Caco-2 (cell line): ENCODE data around the gene MFRP. TPM values are rescaled to one million over a fixed set of nuclear protein-coding genes. Genes with fewer than 3 reads are reported as not detected.
"Not testable (repeated sequence)": the region's sequence is repeated elsewhere in the genome, so short reads cannot be mapped to it uniquely, and the experiment has no call there.

Experiments
- BruUV-seq: library from RNA; stranded (reverse); fragments of 400-500 nt; replicated peaks from 2 replicates; lab custom pipeline; 2021; lab: Mats Ljungman, UMichigan
- CTCF ChIA-PET: fragments of 300-600 bp; sonication (Branson Sonifier 250); formaldehyde crosslinking; loops from one replicate; lab custom pipeline; 2022; ENCODE audit warnings: antibody characterized with exemption; lab: Charles Lee
- POLR2A ChIA-PET: fragments of 300-600 bp; sonication (Branson Sonifier 250); formaldehyde crosslinking; loops from one replicate; lab custom pipeline; 2022; ENCODE audit warnings: antibody characterized with exemption; lab: Charles Lee
- DNase-seq, 2 experiments: peaks; one replicate each; pipeline versions ENCODE4 v3.0.0 to v3.0.0-alpha.2; 2020 to 2022
- H3K27me3 ChIP-seq: replicated peaks from 2 replicates; pipeline ENCODE4 v1.6.0; 2011; ENCODE audit warnings: low read length; ENCODE audit not compliant: control insufficient read depth, insufficient read depth
- H3K36me3 ChIP-seq: 2 replicates; pipeline ENCODE4 v1.5.1; 2011; ENCODE audit warnings: low read length; ENCODE audit not compliant: control insufficient read depth, insufficient read depth
- H3K4me1 ChIP-seq: fragments of 250-450 bp; sonication (Bioruptor Pico); 2 replicates; pipeline ENCODE4 v1.5.1; 2020; ENCODE audit warnings: mild to moderate bottlenecking
- H3K4me3 ChIP-seq: 2 replicates; pipeline ENCODE4 v1.5.1; 2011; ENCODE audit warnings: low read depth, mild to moderate bottlenecking, control low read depth, low read length
- H3K9me3 ChIP-seq: fragments of 250-450 bp; sonication (Bioruptor Pico); 2 replicates; pipeline ENCODE4 v1.5.1; 2020; ENCODE audit warnings: mild to moderate bottlenecking, moderate library complexity
- H3K27ac Mint-ChIP-seq: one replicate; pipeline ENCODE4 v1.8.0; 2022; ENCODE audit warnings: mixed read lengths; ENCODE audit not compliant: unreplicated experiment
- H3K27me3 Mint-ChIP-seq: one replicate; pipeline ENCODE4 v1.8.0; 2022; ENCODE audit warnings: mixed read lengths; ENCODE audit not compliant: insufficient read depth, unreplicated experiment
- H3K36me3 Mint-ChIP-seq: one replicate; pipeline ENCODE4 v1.8.0; 2022; ENCODE audit warnings: mild to moderate bottlenecking, mixed read lengths; ENCODE audit not compliant: insufficient read depth, unreplicated experiment
- H3K4me1 Mint-ChIP-seq: one replicate; pipeline ENCODE4 v1.8.0; 2022; ENCODE audit warnings: low read depth, mixed read lengths; ENCODE audit not compliant: unreplicated experiment
- H3K4me3 Mint-ChIP-seq: one replicate; pipeline ENCODE4 v1.8.0; 2022; ENCODE audit warnings: mild to moderate bottlenecking, moderate library complexity, mixed read lengths; ENCODE audit not compliant: unreplicated experiment
- H3K9me3 Mint-ChIP-seq: one replicate; pipeline ENCODE4 v1.8.0; 2022; ENCODE audit warnings: mixed read lengths; ENCODE audit not compliant: unreplicated experiment
- intact Hi-C: fragments of 100-400 bp; cut with micrococcal nuclease; formaldehyde crosslinking; loops from one replicate; pipeline ENCODE4 v1.10.0; 2022; ENCODE audit not compliant: unreplicated experiment
- total RNA-seq: library from RNA; stranded (reverse); gene quantifications from 2 replicates; pipeline ENCODE4 v1.2.3, GENCODE V29; 2022
- TF ChIP-seq, protein P1 (sequence below), 2 experiments: fragments of 200-600 bp in 1 of 2; IDR thresholded peaks; 1 replicate in 1 of 2; 2 replicates in 1 of 2; pipeline versions ENCODE4 v1.5.1 to v1.8.0; 2011 to 2022; ENCODE audit warnings: antibody characterized with exemption in 1 of 2, control low read depth in 1 of 2, inconsistent platforms in 1 of 2, low read depth in 1 of 2, low read length in 1 of 2, mild to moderate bottlenecking in 1 of 2, moderate library complexity in 1 of 2; ENCODE audit not compliant: insufficient read depth in 1 of 2, severe bottlenecking in 1 of 2, unreplicated experiment in 1 of 2

MFRP gene
- total RNA-seq, 1 experiment from 2014 or later: not detected

DNA sequence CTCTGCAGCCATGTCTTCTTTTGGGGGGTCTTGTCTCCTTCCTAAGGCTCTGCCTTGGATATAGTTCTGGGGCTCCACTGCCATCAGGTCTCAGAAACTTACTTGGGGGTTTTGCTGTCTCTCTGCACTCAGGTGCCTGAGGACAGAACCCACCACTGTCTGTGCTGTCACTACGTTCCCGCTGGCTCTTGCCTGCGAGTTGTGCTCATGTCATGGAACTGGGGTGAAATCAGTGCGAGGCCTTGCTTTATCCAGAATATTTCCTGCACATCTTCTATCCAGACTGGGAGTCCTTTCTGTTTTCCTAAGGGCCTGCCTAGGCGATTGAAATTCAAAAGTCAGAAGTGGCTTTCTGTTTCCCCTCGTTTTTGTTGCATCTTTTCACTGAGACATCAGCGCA, 41.6 kb upstream of the MFRP start:
- Mint-ChIP-seq H3K27me3 (no peaks in the 10 kb centered on the region), H3K4me1 (peaks cover 6% of the 10 kb centered on the region), H3K27ac (no peak overlapping the region), H3K9me3 (no peaks in the 10 kb centered on the region), H3K4me3 (no peak overlapping the region), H3K36me3 (no peaks in the 10 kb centered on the region)
- DNase-seq: no peak
- no TSS peak for BruUV-seq
- POLR2A ChIA-PET: no interaction called here
- Histone ChIP-seq H3K4me1 (no peaks in the 10 kb centered on the region), H3K36me3 (no peaks in the 10 kb centered on the region), H3K4me3 (no peak overlapping the region), H3K9me3 (no peaks in the 10 kb centered on the region), H3K27me3 (no peaks in the 10 kb centered on the region)
- TF ChIP-seq, protein P1, sequence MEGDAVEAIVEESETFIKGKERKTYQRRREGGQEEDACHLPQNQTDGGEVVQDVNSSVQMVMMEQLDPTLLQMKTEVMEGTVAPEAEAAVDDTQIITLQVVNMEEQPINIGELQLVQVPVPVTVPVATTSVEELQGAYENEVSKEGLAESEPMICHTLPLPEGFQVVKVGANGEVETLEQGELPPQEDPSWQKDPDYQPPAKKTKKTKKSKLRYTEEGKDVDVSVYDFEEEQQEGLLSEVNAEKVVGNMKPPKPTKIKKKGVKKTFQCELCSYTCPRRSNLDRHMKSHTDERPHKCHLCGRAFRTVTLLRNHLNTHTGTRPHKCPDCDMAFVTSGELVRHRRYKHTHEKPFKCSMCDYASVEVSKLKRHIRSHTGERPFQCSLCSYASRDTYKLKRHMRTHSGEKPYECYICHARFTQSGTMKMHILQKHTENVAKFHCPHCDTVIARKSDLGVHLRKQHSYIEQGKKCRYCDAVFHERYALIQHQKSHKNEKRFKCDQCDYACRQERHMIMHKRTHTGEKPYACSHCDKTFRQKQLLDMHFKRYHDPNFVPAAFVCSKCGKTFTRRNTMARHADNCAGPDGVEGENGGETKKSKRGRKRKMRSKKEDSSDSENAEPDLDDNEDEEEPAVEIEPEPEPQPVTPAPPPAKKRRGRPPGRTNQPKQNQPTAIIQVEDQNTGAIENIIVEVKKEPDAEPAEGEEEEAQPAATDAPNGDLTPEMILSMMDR (IDR thresholded peaks at IDR 0.05; ENCODE audit: insufficient read depth in 1 of 2, low read depth in 1 of 2, low read length in 1 of 2, severe bottlenecking in 1 of 2, unreplicated experiment in 1 of 2): no peak
- CTCF ChIA-PET: no interaction called here
- intact Hi-C loops: no loop called here

DNA sequence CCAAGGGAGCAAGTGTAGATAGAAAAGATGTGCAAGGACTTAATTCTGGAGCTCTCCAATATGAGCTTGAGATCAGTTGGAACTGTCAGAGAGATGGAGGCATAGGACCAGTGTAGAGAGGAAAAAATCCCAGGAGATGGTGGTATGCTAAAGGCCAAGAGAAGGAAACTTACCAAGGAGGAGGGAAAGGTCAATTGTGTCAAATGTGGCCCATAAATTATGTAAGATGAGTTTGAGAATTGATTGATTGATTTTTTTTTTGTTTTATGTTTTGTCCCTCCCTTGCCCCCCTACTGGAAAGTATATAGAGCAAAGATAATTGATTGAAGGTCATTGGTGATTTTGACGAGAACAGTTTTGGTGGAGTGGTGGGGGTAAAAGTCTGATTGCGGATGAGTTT, 37.8 kb upstream of the MFRP start:
- Histone ChIP-seq H3K27me3 (no peaks in the 10 kb centered on the region; the same call in 1 of the 2 replicates), H3K9me3 (no peaks in the 10 kb centered on the region), H3K4me1 (peaks cover under 1% of the 10 kb centered on the region), H3K4me3 (no peak overlapping the region), H3K36me3 (no peaks in the 10 kb centered on the region)
- H3K4me1 Mint-ChIP-seq: peaks cover under 1% of the 10 kb centered on the region
- TF ChIP-seq, protein P1 (IDR thresholded peaks at IDR 0.05; ENCODE audit: insufficient read depth in 1 of 2, low read depth in 1 of 2, low read length in 1 of 2, severe bottlenecking in 1 of 2, unreplicated experiment in 1 of 2): no peak
- CTCF ChIA-PET: no interaction called here
- no peak overlapping the region for H3K4me3 Mint-ChIP-seq
- no peaks in the 10 kb centered on the region for H3K9me3 Mint-ChIP-seq
- intact Hi-C loops: no loop called here
- BruUV-seq: no TSS peak
- POLR2A ChIA-PET: interaction anchor here (0.6 kb wide), 1 partner anchor 51 kb away, joined by 3 read pairs; no protein-coding TSS in a partner anchor
- no peak overlapping the region for H3K27ac Mint-ChIP-seq
- no peak for DNase-seq
- H3K27me3 Mint-ChIP-seq: peaks cover 3% of the 10 kb centered on the region
- H3K36me3 Mint-ChIP-seq: no peaks in the 10 kb centered on the region

DNA sequence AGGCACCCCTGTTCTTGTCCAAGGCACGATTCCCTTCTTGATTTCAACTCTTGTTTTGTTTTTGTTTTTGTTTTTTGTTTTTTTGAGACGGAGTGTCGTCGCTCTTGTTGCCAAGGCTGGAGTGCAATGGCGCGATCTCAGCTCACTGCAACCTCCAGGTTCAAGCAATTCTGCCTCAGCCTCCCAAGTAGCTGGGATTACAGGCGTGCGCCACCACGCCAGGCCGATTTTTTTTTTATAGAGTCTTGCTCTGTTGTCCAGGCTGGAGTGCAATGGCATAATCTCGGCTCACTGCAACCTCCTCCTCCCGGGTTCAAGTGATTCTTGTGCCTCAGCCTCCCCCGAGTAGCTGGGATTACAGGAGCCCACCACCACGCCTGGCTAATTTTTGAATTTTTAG, 36.0 kb upstream of the MFRP start:
- BruUV-seq, H3K4me3 ChIP-seq, H3K4me3 Mint-ChIP-seq, H3K27me3 ChIP-seq, H3K36me3 ChIP-seq, DNase-seq, H3K36me3 Mint-ChIP-seq, H3K27me3 Mint-ChIP-seq, H3K27ac Mint-ChIP-seq, H3K9me3 Mint-ChIP-seq, intact Hi-C loops, H3K9me3 ChIP-seq: not testable (repeated sequence)
- CTCF ChIA-PET: interaction anchor here (1.2 to 4.7 kb wide), 2 partner anchors 44 to 139 kb away, joined by 3 to 66 read pairs; partner anchors contain the start of gene C1QTNF5
- H3K4me1 Mint-ChIP-seq: peaks cover 14% of the 10 kb centered on the region
- POLR2A ChIA-PET: interaction anchor here (2.2 kb wide), 1 partner anchor 48 kb away, joined by 10 read pairs; the partner anchor contains the start of gene RNF26
- peaks cover 14% of the 10 kb centered on the region for H3K4me1 ChIP-seq
